Smooth muscle cell (in vitro differentiated cells): ENCODE data around the gene PPM1H. TPM values are rescaled to one million over a fixed set of nuclear protein-coding genes. Genes with fewer than 3 reads are reported as not detected.
A peak's percentile ranks its signal among the peaks of the same experiment; 100 is the strongest.
"Not testable (repeated sequence)": the region's sequence is repeated elsewhere in the genome, so short reads cannot be mapped to it uniquely, and the experiment has no call there.

Source experiments
- DNase-seq: peaks from one replicate; lab custom pipeline; 2025; ENCODE audit not compliant: unreplicated experiment; lab: John Stamatoyannopoulos, UW
- H2AFZ ChIP-seq: fragments of 200-600 bp; sonication (generic); 2 replicates; pipeline ENCODE4 v1.6.0; 2016; ENCODE audit warnings: antibody characterized with exemption, low read depth, mild to moderate bottlenecking
- H3F3A ChIP-seq: fragments of 200-600 bp; sonication (generic); 2 replicates; pipeline ENCODE4 v1.6.0; 2017; ENCODE audit warnings: antibody characterized with exemption, low read depth
- H3K27ac ChIP-seq: fragments of 200-600 bp; sonication (generic); 2 replicates; pipeline ENCODE4 v1.5.1; 2016; ENCODE audit warnings: low read depth, mild to moderate bottlenecking
- H3K27me3 ChIP-seq: fragments of 200-600 bp; sonication (generic); 2 replicates; pipeline ENCODE4 v1.6.1; 2016; ENCODE audit warnings: low read depth, mild to moderate bottlenecking
- H3K36me3 ChIP-seq: fragments of 200-600 bp; sonication (generic); 2 replicates; pipeline ENCODE4 v1.5.1; 2016; ENCODE audit warnings: low read depth
- H3K4me1 ChIP-seq: fragments of 200-600 bp; sonication (generic); 2 replicates; pipeline ENCODE4 v1.5.1; 2016; ENCODE audit warnings: low read depth
- H3K4me2 ChIP-seq: fragments of 200-600 bp; sonication (generic); 2 replicates; pipeline ENCODE4 v1.6.0; 2016; ENCODE audit warnings: mild to moderate bottlenecking
- H3K4me3 ChIP-seq: fragments of 200-600 bp; sonication (generic); 2 replicates; pipeline ENCODE4 v1.5.1; 2016; ENCODE audit warnings: mild to moderate bottlenecking
- H3K79me2 ChIP-seq: fragments of 200-600 bp; sonication (generic); 2 replicates; pipeline ENCODE4 v1.6.0; 2016; ENCODE audit warnings: low read depth, mild to moderate bottlenecking
- H3K9ac ChIP-seq: fragments of 200-600 bp; sonication (generic); 2 replicates; pipeline ENCODE4 v1.6.0; 2016; ENCODE audit warnings: low read depth
- H3K9me3 ChIP-seq: fragments of 200-600 bp; sonication (generic); replicated peaks from 2 replicates; pipeline ENCODE4 v1.5.1; 2016; ENCODE audit warnings: low read depth
- H4K20me1 ChIP-seq: fragments of 200-600 bp; sonication (generic); 2 replicates; pipeline ENCODE4 v1.6.0; 2016; ENCODE audit warnings: low read depth
- CTCF ChIP-seq: fragments of 200-600 bp; sonication (generic); IDR thresholded peaks from 2 replicates; pipeline ENCODE4 v1.5.1; 2017; ENCODE audit warnings: borderline replicate concordance, mild to moderate bottlenecking, antibody characterized with exemption; ENCODE audit not compliant: insufficient read depth, poor library complexity, severe bottlenecking
- WGBS: methylation state at CpG from one replicate; pipeline ENCODE4 v1.1.7; 2016; ENCODE audit warnings: low lambda C conversion rate; 5-methylcytosine and 5-hydroxymethylcytosine counted together
- polyA plus RNA-seq: library from polyadenylated mRNA; unstranded; fragments of >200 nt; fragmentation: Nextera tagmentation; extraction: Ambion mirVana; gene quantifications from 2 replicates; pipeline ENCODE4 v1.2.1, GENCODE V29; 2016
- total RNA-seq: library from RNA; depleted of rRNA; stranded (reverse); fragments of >200 nt; gene quantifications from 2 replicates; pipeline ENCODE4 v1.2.3, GENCODE V29; 2014

The PPM1H gene
- total and polyA plus RNA-seq, 2 experiments from 2014 or later: 0.56 to 3.6 TPM

GRCh38 chr12:62814243-62814642 lies 120.7 kb downstream of the PPM1H start:
- Histone ChIP-seq H3K4me3 (no peak overlapping the region), H3F3A (no peaks in the 10 kb centered on the region), H3K36me3 (no peaks in the 10 kb centered on the region), H4K20me1 (no peaks in the 10 kb centered on the region), H2AFZ (no peak overlapping the region), H3K9ac (no peak overlapping the region), H3K27ac (no peak overlapping the region), H3K79me2 (no peaks in the 10 kb centered on the region), H3K4me2 (no peak overlapping the region), H3K9me3 (no peaks in the 10 kb centered on the region), H3K27me3 (no peaks in the 10 kb centered on the region), H3K4me1 (peaks cover 4% of the 10 kb centered on the region)
- TF ChIP-seq CTCF: no peak
- WGBS: 92% methylated on average over 3 of the region's 3 CpGs
- DNase-seq: no peak

GRCh38 chr12:62813031-62813829 lies 121.7 kb downstream of the PPM1H start:
- Histone ChIP-seq H3K79me2 (no peaks in the 10 kb centered on the region), H3K4me2 (peak overlapping the region; percentile 44), H3K4me3 (no peak overlapping the region), H3K9me3 (no peaks in the 10 kb centered on the region), H3K36me3 (no peaks in the 10 kb centered on the region), H3K9ac (no peak overlapping the region), H4K20me1 (no peaks in the 10 kb centered on the region), H3K27ac (no peak overlapping the region), H3K27me3 (no peaks in the 10 kb centered on the region), H3F3A (no peaks in the 10 kb centered on the region), H2AFZ (peak overlapping the region; percentile 83), H3K4me1 (peaks cover 2% of the 10 kb centered on the region)
- no peak for DNase-seq
- peak; percentile 64 for TF ChIP-seq CTCF
- WGBS: 15% methylated on average over 18 of the region's 18 CpGs

- H3K4me3 ChIP-seq, H3F3A ChIP-seq, H3K27ac ChIP-seq, H3K4me2 ChIP-seq, H3K9me3 ChIP-seq, DNase-seq, H3K4me1 ChIP-seq, H3K27me3 ChIP-seq, H4K20me1 ChIP-seq, H3K9ac ChIP-seq, H3K79me2 ChIP-seq, H3K36me3 ChIP-seq, H2AFZ ChIP-seq: not testable (repeated sequence)
- 84% methylated on average over 4 of the region's 4 CpGs for WGBS
Observed at GRCh38 chr12:62811481-62811880, 123.5 kb downstream of the PPM1H start.

GRCh38 chr12:62808166-62808879 lies 126.6 kb downstream of the PPM1H start:
- H3K27me3 ChIP-seq: no peaks in the 10 kb centered on the region
- H3F3A ChIP-seq: no peaks in the 10 kb centered on the region
- no peak overlapping the region for H3K4me3 ChIP-seq
- WGBS: 94% methylated on average over 4 of the region's 4 CpGs
- H3K79me2 ChIP-seq: no peaks in the 10 kb centered on the region
- H3K9me3 ChIP-seq: no peaks in the 10 kb centered on the region
- H3K4me1 ChIP-seq: no peaks in the 10 kb centered on the region
- H3K27ac ChIP-seq: no peak overlapping the region
- DNase-seq: no peak
- no peak overlapping the region for H3K4me2 ChIP-seq
- no peak overlapping the region for H3K9ac ChIP-seq
- no peak for TF ChIP-seq CTCF
- H2AFZ ChIP-seq: no peak overlapping the region
- H4K20me1 ChIP-seq: no peaks in the 10 kb centered on the region
- H3K36me3 ChIP-seq: no peaks in the 10 kb centered on the region
